HG02870 (cell line): Measurements from ENCODE around the gene CNTN5.

Experiments used
- ATAC-seq: cut with Tn5 transposase; IDR thresholded peaks from one replicate; pipeline ENCODE4 v1.9.1; 2021; ENCODE audit warnings: mild to moderate bottlenecking, moderate library complexity; ENCODE audit not compliant: unreplicated experiment

The CNTN5 gene

DNA sequence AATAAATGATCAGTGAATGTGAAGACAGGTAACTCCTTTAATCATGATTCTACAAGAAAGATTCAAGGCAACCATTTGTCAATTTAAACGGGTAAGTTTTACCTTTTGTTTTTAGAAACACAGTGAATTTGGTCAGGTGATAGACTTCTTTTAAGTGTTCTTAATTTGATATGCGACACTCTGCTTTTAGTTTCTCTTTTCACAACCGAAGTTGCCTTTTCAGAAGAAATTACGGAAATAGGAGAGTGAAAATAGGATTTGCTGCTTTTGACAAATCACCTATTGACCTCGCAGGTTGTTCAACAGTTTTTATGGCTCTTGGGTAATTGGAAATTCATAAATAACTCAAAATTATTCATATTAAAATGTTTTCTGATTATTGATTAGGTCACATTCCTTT, 142.1 kb downstream of the CNTN5 start:
- no peak for ATAC-seq

DNA sequence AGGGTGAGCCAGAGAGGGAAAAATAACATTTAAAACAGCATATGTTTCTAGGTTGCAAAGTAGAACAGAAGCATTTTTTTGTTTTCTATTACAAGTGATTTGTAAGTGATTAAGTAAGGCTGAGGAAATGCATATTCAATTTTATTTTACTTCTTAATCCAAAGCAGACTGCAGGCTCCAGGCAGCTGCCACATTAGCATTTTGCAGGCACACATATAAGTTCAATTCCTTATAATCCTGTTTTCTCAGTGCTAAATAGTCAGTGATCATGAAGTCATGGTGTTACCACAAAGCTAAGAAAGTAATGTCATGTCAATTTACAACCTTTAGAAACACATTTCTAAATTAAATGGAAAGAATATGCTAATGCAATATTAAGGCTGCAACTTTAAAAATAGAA, 149.8 kb downstream of the CNTN5 start:
- no peak for ATAC-seq

DNA sequence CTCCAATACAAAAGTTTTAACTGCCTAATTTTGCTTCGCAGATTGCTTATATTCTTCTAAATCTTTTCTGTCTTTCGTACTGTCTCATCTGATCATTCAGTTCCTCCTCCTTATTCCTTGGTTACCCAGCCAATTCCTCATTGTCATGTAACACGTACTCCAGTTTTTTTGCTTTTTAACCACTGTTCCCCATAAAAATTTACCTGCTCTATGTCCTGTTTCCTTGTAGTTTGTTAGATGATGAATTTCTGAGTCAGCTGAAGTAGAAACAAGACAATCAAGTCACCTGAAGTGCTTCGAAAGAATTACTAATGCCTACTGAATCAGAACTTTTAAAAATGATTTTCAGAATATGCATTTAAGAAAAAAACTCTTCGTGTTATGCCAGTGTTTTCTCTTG, 150.6 kb downstream of the CNTN5 start:
- no peak for ATAC-seq

- ATAC-seq = no peak
Observed at GRCh38 chr11:99176430-99176829, 155.7 kb downstream of the CNTN5 start.

DNA sequence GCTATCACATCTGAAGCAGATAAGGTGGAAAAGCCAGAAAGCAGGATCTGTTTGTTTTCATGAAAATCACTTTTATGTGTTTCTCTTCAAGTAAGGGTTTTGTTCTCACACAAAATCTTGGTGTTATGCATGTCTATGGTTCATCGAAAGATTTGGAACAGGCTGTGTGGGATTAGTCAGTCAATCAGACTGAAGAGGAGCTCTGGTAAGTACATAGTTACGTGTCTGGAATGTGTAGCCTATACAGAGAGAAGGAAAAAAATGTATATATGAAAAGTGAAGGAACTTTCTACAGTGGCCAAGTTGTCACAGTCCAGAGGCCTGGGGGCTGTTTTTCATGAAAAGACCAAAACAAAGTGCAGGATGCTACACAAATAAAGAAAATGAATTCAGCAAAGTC, 156.7 kb downstream of the CNTN5 start:
- ATAC-seq = no peak

GRCh38 chr11:99184146-99184545, 163.4 kb downstream of the CNTN5 start:
- no peak for ATAC-seq

GRCh38 chr11:99188221-99188620, 167.5 kb downstream of the CNTN5 start:
- no peak for ATAC-seq

- ATAC-seq = no peak
Observed at GRCh38 chr11:99192716-99193115, 172.0 kb downstream of the CNTN5 start.

DNA sequence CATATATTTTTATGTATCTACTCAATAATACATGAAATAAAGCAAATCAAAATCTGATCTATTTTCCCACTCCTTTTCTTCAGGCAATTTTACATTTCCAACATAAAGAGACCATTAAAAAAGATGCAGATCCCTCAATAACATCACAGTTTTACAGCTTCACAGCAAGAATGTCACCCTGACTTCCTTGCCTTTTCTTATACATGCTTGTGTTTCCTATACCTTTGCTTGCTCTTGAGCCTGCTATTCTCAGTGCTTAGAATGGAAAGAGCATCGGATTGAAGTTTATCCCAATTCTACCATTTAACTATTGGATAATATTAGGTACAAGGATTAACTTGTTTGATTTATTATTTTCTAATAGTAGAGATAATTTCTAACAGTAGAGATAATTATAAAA, 176.7 kb downstream of the CNTN5 start:
- ATAC-seq = no peak

DNA sequence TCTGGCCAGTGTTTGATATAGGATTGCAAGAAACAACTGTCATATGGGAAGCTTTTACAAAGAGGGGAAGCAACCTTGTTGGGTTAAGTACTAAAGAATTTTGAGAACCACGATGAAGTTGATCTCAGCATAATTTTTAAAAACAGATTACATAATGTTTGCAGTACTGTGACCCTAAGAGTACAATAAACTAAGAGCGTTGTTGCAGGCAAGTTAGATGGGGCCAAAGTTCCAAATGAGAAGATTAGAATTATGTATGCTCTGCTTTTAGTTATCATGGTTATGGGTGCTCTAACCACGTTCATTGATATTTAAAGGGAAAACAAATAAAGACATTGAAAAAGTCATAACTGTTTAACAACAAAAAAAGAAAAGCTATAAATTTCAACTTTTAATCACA, 177.5 kb downstream of the CNTN5 start:
- ATAC-seq = no peak

- ATAC-seq = no peak
Observed at GRCh38 chr11:99199341-99199740, 178.6 kb downstream of the CNTN5 start.

- no peak for ATAC-seq
Observed at GRCh38 chr11:99200720-99201119, 180.0 kb downstream of the CNTN5 start.

- no peak for ATAC-seq
Observed at GRCh38 chr11:99208813-99209212, 188.1 kb downstream of the CNTN5 start.

GRCh38 chr11:99229544-99229943, 208.8 kb downstream of the CNTN5 start:
- ATAC-seq = no peak

DNA sequence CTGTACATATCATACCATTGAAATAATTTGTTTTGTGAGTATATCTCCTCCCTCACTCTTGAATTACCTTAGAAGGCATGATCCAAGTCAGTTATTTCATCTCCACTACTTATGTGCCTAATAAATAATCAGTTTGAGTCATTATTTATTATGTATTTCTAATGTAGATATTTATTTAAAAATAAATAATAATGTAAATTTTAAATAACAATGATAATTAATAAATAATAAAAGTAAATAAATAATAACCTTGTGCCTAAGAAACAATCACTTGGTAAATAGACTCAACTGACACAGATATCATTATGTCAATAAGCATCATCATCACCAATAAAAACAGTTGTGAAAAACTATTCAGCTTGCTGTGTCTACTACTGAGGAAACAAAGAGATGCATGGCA, 213.8 kb downstream of the CNTN5 start:
- no peak for ATAC-seq

DNA sequence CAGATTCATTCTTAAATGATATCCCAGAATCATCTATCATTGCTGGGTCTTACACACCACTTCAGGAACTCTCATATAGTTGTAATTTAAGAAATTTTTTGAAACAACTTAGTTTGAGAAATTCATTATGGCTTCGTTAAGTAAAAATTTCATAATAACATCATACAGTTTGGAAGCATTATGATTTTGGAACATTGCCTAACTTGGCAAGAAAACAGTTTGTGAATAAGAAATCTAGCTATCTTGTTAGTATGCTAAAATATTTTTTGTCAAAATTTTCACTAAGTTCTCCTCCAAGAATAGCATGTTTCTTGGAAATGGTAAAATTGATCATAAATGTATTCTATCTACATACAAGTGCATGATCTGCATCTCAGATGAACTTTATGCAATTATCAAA, 217.7 kb downstream of the CNTN5 start:
- no peak for ATAC-seq

DNA sequence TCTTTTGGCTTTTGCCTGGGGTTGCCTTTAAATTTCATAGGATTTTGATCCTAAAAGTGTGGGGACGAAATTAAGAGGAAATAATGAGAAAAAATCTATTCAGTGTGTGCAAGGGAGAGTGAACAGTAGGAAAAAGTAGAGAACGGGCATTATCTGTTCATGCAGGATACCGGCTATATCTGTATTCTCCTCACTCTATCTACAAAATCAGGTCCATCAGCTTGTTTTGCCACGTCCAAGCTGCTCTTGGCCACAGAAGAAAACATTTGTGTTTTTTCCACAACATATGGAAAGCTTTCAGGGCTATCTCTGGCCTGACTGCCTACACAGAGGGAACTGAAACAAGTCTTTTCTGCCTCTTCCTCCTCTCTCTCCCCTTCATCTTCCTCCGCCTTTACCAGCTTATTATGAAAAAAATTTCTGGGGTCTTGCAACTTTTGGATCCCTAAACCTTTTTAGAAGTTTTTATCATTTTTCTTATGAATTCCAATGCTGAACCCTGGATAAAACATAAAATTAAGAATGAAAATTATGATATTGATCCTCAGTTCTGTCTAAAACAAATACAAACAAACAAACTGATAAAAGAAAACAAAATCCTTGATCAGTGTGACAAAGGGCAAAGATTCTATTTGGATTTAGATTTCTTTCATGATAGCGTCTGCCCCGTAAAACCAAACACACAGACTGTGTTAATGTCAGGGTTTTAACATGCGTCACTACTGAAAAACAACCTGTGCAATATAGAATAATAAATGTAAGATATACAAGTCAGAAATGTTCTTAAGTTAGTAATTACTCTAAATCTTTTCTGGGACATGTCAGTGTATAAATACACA, 219.7 kb downstream of the CNTN5 start:
- no peak for ATAC-seq

- ATAC-seq = no peak
Observed at GRCh38 chr11:99241066-99241465, 220.3 kb downstream of the CNTN5 start.

DNA sequence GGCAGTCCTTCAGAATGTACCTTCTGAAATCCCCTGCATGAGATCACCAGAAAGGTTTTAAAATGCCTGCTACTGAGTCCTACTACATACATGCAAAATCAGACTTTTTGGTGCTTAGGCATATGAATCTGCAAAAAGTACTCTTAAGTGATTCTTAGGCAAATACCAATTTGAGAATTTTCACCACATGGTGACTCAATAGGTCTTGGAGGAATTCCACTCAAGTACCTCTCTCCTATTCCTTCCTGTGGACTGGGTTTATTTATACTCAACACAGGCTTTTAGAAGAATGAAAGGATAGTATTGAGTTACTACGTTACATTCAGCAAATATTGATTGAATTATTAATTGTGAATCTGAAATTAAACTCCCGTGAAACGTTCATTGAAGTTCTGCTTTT, 223.9 kb downstream of the CNTN5 start:
- ATAC-seq = no peak

DNA sequence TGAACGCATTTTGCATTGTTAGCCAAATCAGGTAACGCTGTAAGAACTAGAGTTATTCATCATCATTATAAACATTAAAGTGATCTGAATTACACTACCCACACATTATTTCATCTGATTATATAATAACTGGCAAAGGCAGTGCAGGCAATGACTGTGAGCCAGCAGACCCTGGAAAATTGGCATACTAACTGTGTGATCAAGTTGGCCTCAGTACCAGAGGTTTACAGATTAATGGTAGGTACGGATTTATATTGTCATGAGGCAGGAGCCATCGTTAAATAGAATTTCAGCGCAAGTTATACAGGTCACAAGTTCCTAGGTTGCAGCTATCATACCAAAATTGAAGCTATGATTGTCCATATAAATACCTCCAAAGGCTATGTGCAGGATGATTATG, 225.4 kb downstream of the CNTN5 start:
- no peak for ATAC-seq

GRCh38 chr11:99256614-99257013, 235.9 kb downstream of the CNTN5 start:
- no peak for ATAC-seq

DNA sequence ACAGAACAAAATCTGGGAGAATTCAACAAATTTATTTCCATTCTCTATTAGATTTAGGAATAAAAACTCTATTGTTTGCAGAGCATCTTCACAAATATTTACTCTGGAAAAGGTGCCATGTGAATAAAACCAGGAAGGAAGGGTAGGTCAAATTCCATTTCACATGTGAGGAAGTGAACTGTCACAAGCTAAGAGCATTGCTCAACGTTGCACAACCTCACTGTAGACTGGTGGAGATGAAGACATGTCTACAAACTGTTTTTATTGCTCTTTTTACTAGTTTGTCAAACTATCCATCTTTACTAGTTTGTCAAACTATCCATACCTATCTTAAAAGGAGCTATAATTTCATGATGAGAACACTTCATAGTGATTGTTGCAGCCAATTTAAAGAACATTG, 236.4 kb downstream of the CNTN5 start:
- no peak for ATAC-seq

DNA sequence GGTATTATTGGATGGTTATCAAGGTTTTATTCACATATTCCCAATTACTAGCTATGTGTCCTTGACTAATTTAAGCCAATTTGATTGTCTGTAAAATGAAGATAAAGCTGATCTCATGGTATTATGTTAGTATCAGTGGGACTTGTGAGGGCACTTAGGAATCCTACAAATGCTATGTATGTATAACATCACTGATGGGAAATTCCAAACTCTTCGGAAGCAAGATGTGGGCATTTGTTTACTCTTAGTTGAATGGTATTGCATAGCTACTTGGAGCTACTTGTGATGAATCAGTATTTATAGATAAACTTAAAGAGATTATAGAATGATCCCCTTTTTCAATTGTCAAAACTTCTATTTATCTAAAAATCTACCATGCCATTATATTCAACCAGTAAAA, 239.9 kb downstream of the CNTN5 start:
- no peak for ATAC-seq
